CD14-positive monocyte (primary cell): Measurements from ENCODE around the gene DGKI. TPM values are rescaled to one million over a fixed set of nuclear protein-coding genes. Genes with fewer than 3 reads are reported as not detected.

Experiments used
- DNase-seq, 3 donors: peaks; one replicate each; pipeline ENCODE4 v3.0.0-alpha.2; 2011 to 2022
- H2AFZ ChIP-seq: 2 replicates; pipeline ENCODE4 v1.6.0; 2012; ENCODE audit warnings: mild to moderate bottlenecking, low read depth, low read length, inconsistent platforms; ENCODE audit not compliant: insufficient read depth, poor library complexity, severe bottlenecking
- H3K27ac ChIP-seq, 2 donors: 1 replicate in 1 of 2; 2 replicates in 1 of 2; pipeline ENCODE4 v1.5.1; 2012 to 2013; ENCODE audit warnings: low read length in 2 of 2, control low read depth in 1 of 2, inconsistent platforms in 1 of 2, low read depth in 1 of 2, mild to moderate bottlenecking in 1 of 2
- H3K27me3 ChIP-seq, 2 donors: one replicate each; pipeline versions ENCODE4 v1.6.0 to v1.6.1; 2011 to 2013; ENCODE audit warnings: low read length in 2 of 2; ENCODE audit not compliant: control insufficient read depth in 2 of 2, insufficient read depth in 2 of 2
- H3K36me3 ChIP-seq, 2 donors: replicated peaks in 1 of 2; 1 replicate in 1 of 2; 2 replicates in 1 of 2; pipeline versions ENCODE4 v1.5.1 to v1.6.1; 2012 to 2013; ENCODE audit warnings: low read length in 2 of 2, control low read depth in 1 of 2, inconsistent platforms in 1 of 2, mild to moderate bottlenecking in 1 of 2; ENCODE audit not compliant: insufficient read depth in 2 of 2, control insufficient read depth in 1 of 2
- H3K4me1 ChIP-seq, 2 donors: 1 replicate in 1 of 2; 2 replicates in 1 of 2; pipeline versions ENCODE4 v1.5.1 to v1.6.1; 2012 to 2013; ENCODE audit warnings: low read length in 2 of 2, control low read depth in 1 of 2, inconsistent platforms in 1 of 2, mild to moderate bottlenecking in 1 of 2, moderate library complexity in 1 of 2; ENCODE audit not compliant: insufficient read depth in 2 of 2, control insufficient read depth in 1 of 2
- H3K4me2 ChIP-seq: replicated peaks from 2 replicates; pipeline ENCODE3; 2012; ENCODE audit warnings: low read length, moderate library complexity, mild to moderate bottlenecking; ENCODE audit not compliant: poor library complexity, severe bottlenecking; ENCODE audit errors: extremely low read depth
- H3K4me3 ChIP-seq, 3 experiments: fragments of 200-600 bp in 1 of 3; sonication (generic) in 1 of 3; replicated peaks in 1 of 3; 1 replicate in 2 of 3; 2 replicates in 1 of 3; pipeline ENCODE4 v1.5.1; 2011 to 2013; ENCODE audit warnings: low read length in 3 of 3, mild to moderate bottlenecking in 3 of 3, control low read depth in 2 of 3, low read depth in 2 of 3, inconsistent platforms in 1 of 3, moderate library complexity in 1 of 3
- H3K79me2 ChIP-seq: 2 replicates; pipeline ENCODE4 v1.6.0; 2012; ENCODE audit warnings: mild to moderate bottlenecking, control low read depth, inconsistent platforms, low read length, moderate library complexity; ENCODE audit not compliant: insufficient read depth
- H3K9ac ChIP-seq: 2 replicates; pipeline ENCODE4 v1.6.0; 2017; ENCODE audit warnings: low read length, mild to moderate bottlenecking; ENCODE audit not compliant: insufficient read depth, poor library complexity, severe bottlenecking
- H3K9me3 ChIP-seq, 2 donors: replicated peaks in 1 of 2; 1 replicate in 1 of 2; 2 replicates in 1 of 2; pipeline versions ENCODE4 v1.5.1 to v1.6.1; 2012 to 2013; ENCODE audit warnings: low read length in 2 of 2, control low read depth in 1 of 2; ENCODE audit not compliant: control insufficient read depth in 1 of 2, insufficient read depth in 1 of 2
- H4K20me1 ChIP-seq: 2 replicates; pipeline ENCODE4 v1.6.0; 2012; ENCODE audit warnings: mild to moderate bottlenecking, low read length, control low read depth, moderate library complexity; ENCODE audit not compliant: insufficient read depth
- H3K27ac Mint-ChIP-seq, 7 donors: one replicate each; pipeline ENCODE4 v1.8.0; 2020; ENCODE audit warnings: mild to moderate bottlenecking in 7 of 7, mixed read lengths in 7 of 7, moderate library complexity in 6 of 7, inconsistent platforms in 2 of 7
- H3K27me3 Mint-ChIP-seq, 3 donors: one replicate each; pipeline ENCODE4 v1.8.0; 2021 to 2022; ENCODE audit warnings: low read depth in 3 of 3, mild to moderate bottlenecking in 3 of 3, mixed read lengths in 3 of 3, moderate library complexity in 3 of 3, inconsistent platforms in 1 of 3
- H3K36me3 Mint-ChIP-seq, 2 donors: one replicate each; pipeline ENCODE4 v1.8.0; 2020; ENCODE audit warnings: mixed read lengths in 2 of 2, inconsistent platforms in 1 of 2, mild to moderate bottlenecking in 1 of 2
- H3K4me1 Mint-ChIP-seq: one replicate; pipeline ENCODE4 v1.8.0; 2020; ENCODE audit warnings: mild to moderate bottlenecking, mixed read lengths
- H3K4me3 Mint-ChIP-seq, 2 donors: one replicate each; pipeline ENCODE4 v1.8.0; 2020; ENCODE audit warnings: mild to moderate bottlenecking in 2 of 2, mixed read lengths in 2 of 2, moderate library complexity in 1 of 2
- H3K9me3 Mint-ChIP-seq, 7 donors: one replicate each; pipeline ENCODE4 v1.8.0; 2020 to 2022; ENCODE audit warnings: mixed read lengths in 7 of 7, mild to moderate bottlenecking in 6 of 7, moderate library complexity in 6 of 7, inconsistent platforms in 2 of 7
- CTCF ChIP-seq: fragments of 200-600 bp; IDR thresholded peaks from one replicate; pipeline ENCODE4 v1.8.0; 2022; ENCODE audit warnings: antibody characterized with exemption, mild to moderate bottlenecking
- WGBS: methylation state at CpG from one replicate; pipeline ENCODE4 v1.1.5; 2013; ENCODE audit warnings: missing lambda C conversion rate; ENCODE audit not compliant: insufficient coverage; 5-methylcytosine and 5-hydroxymethylcytosine counted together
- intact Hi-C, 2 donors: fragments of 100-400 bp; cut with micrococcal nuclease; formaldehyde crosslinking; loops; one replicate each; pipeline versions ENCODE4 v1.15.0 to v1.15.1; 2023
- polyA plus RNA-seq, 3 donors: library from polyadenylated mRNA; depleted of rRNA in 1 of 3; unstranded in 2 of 3; stranded (reverse) in 1 of 3; fragments of 300-500 nt in 2 of 3; fragments of >200 nt in 1 of 3; fragmentation: Illumina TruSeq in 2 of 3; gene quantifications; 1 replicate in 2 of 3; 2 replicates in 1 of 3; pipeline ENCODE4 v1.2.3, GENCODE V29; 2012 to 2021

The DGKI gene
- polyA plus RNA-seq, 3 donors, result not detected

DNA sequence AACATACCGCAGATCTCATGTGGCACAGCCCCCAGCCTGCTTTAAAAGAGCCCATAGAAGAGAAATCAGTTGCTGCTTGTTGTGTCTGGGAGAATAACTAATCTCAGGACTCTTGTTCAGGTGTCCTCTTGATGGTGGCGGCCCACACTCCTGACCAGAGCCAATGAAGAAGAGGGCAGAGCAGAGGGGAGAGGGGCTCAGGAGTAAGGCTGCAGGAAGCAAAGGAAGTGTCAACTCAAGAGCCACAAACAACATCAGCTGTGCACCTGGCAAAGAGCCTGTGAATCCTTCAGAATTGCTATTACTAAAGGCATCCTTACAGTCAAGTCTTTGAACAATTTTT, 443.4 kb downstream of the DGKI start:
- H3K4me1 ChIP-seq, result no peaks in the 10 kb centered on the region
- TF ChIP-seq CTCF, result no peak
- H3K4me3 Mint-ChIP-seq, result no peak overlapping the region
- no peak overlapping the region for H3K9ac ChIP-seq
- WGBS, result 63% methylated on average over 1 of the region's 2 CpGs
- H3K4me1 Mint-ChIP-seq, result no peaks in the 10 kb centered on the region
- no peaks in the 10 kb centered on the region for H3K27me3 ChIP-seq
- no peaks in the 10 kb centered on the region for H4K20me1 ChIP-seq
- H2AFZ ChIP-seq, result no peak overlapping the region
- no peak for DNase-seq
- no peaks in the 10 kb centered on the region for H3K36me3 ChIP-seq
- intact Hi-C loops, result no loop called here
- H3K79me2 ChIP-seq, result no peaks in the 10 kb centered on the region
- no peak overlapping the region for H3K27ac Mint-ChIP-seq
- H3K27me3 Mint-ChIP-seq, result no peaks in the 10 kb centered on the region
- peaks cover 0 to 10% (median 0%) of the 10 kb centered on the region in 7 donors for H3K9me3 Mint-ChIP-seq
- H3K9me3 ChIP-seq, result no peaks in the 10 kb centered on the region
- no peak overlapping the region for H3K4me3 ChIP-seq
- H3K36me3 Mint-ChIP-seq, result no peaks in the 10 kb centered on the region
- H3K27ac ChIP-seq, result no peak overlapping the region
- H3K4me2 ChIP-seq, result no peak overlapping the region

DNA sequence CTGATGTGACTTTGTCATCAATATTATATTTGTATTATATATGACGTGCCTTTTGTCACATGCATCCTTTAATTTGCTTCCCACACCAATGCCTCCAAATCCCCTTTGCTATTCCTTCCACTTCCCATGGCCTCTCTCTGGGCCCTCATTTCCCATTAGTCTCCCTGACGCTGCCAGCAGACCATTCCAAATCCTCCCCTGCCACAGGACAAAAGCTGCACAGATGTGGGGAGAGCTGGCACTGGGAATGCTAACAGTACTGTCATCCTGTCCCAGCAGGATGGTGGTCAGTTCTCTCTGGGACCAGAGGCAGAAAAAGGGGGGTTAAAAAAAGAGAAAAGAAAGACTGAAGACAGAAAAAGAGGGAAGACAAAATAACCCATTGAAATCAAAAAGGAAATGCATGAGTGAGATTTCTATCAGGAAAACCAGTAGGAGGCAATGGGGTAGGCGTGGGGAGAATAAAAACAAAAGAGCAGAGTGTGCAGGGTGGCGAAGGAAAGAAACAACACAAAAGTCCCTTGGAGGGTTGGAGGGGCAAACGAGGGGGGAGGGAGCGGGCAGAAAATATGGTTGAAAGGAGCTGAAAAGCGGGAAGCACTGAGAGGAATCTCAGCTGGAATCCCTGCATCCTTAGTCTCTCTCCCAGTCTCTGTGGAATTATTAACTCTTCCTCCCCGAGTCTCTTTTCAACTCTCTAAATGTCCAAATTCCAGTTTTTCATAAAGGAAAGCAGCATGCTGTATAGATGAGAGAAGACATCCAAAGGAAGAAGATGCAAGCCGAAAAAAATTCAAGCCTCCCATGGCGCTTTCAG, 444.0 kb downstream of the DGKI start:
- Mint-ChIP-seq H3K27me3 (no peaks in the 10 kb centered on the region), H3K27ac (no peak overlapping the region), H3K4me1 (no peaks in the 10 kb centered on the region), H3K36me3 (no peaks in the 10 kb centered on the region), H3K4me3 (no peak overlapping the region), H3K9me3 (peaks cover 0 to 10% (median 0%) of the 10 kb centered on the region in 7 donors)
- Histone ChIP-seq H4K20me1 (no peaks in the 10 kb centered on the region), H3K4me1 (no peaks in the 10 kb centered on the region), H3K4me3 (no peak overlapping the region), H3K36me3 (no peaks in the 10 kb centered on the region), H3K79me2 (no peaks in the 10 kb centered on the region), H2AFZ (no peak overlapping the region), H3K9ac (no peak overlapping the region), H3K4me2 (no peak overlapping the region), H3K27me3 (no peaks in the 10 kb centered on the region), H3K9me3 (no peaks in the 10 kb centered on the region), H3K27ac (no peak overlapping the region)
- intact Hi-C loops, result no loop called here
- TF ChIP-seq CTCF, result no peak
- no peak for DNase-seq
- WGBS, result 27% methylated on average over 4 of the region's 10 CpGs
